SK-N-MC (cell line): Measurements from ENCODE around the gene BPIFB2.

Experiments
- DNase-seq: peaks from one replicate; pipeline ENCODE4 v3.0.0-alpha.2; 2011; ENCODE audit warnings: low read depth, low spot score
- H3K27ac ChIP-seq: fragments of 200-600 bp; sonication (generic); 2 replicates; pipeline ENCODE4 v1.5.1; 2016; ENCODE audit warnings: mixed run types
- H3K36me3 ChIP-seq: fragments of 200-600 bp; sonication (generic); 2 replicates; pipeline ENCODE4 v1.6.1; 2017; ENCODE audit warnings: antibody characterized with exemption, low read length, mixed read lengths; ENCODE audit not compliant: insufficient read depth
- H3K4me3 ChIP-seq: fragments of 200-600 bp; sonication (generic); 2 replicates; pipeline ENCODE4 v1.5.1; 2016
- H3K9ac ChIP-seq: fragments of 200-600 bp; sonication (generic); 2 replicates; pipeline ENCODE4 v1.8.0; 2017; ENCODE audit warnings: mixed run types, mixed read lengths; ENCODE audit not compliant: insufficient read length
- H3K9me3 ChIP-seq: fragments of 200-600 bp; sonication (generic); 2 replicates; pipeline ENCODE4 v1.6.1; 2017; ENCODE audit warnings: low read depth, mild to moderate bottlenecking, antibody characterized with exemption, low read length, moderate library complexity, mixed read lengths
- EZH2 ChIP-seq: fragments of 200-600 bp; sonication (generic); IDR thresholded peaks from one replicate; pipeline ENCODE4 v1.6.1; 2017; ENCODE audit warnings: antibody characterized with exemption
- FOXP2 ChIP-seq: optimal IDR thresholded peaks from 2 replicates; pipeline ENCODE3; 2011; ENCODE audit warnings: mild to moderate bottlenecking, moderate library complexity; ENCODE audit not compliant: insufficient read depth; ENCODE audit errors: extremely low read length, control extremely low read depth
- POLR2AphosphoS5 ChIP-seq: IDR thresholded peaks from 2 replicates; pipeline ENCODE4 v1.6.1; 2012; ENCODE audit warnings: mild to moderate bottlenecking, low read depth, low read length, borderline replicate concordance

The BPIFB2 gene

GRCh38 chr20:33000802-33001466 lies 6.6 kb upstream of the BPIFB2 start:
- no peaks in the 10 kb centered on the region for H3K36me3 ChIP-seq
- H3K9me3 ChIP-seq: no peaks in the 10 kb centered on the region
- no peak for TF ChIP-seq POLR2AphosphoS5
- no peak for TF ChIP-seq FOXP2
- no peak for TF ChIP-seq EZH2
- H3K4me3 ChIP-seq: no peak overlapping the region
- DNase-seq: no peak
- H3K9ac ChIP-seq: no peak overlapping the region
- H3K27ac ChIP-seq: no peak overlapping the region

GRCh38 chr20:33002087-33002808 lies 5.3 kb upstream of the BPIFB2 start:
- no peak for TF ChIP-seq FOXP2
- no peaks in the 10 kb centered on the region for H3K9me3 ChIP-seq
- H3K9ac ChIP-seq: no peak overlapping the region
- no peaks in the 10 kb centered on the region for H3K36me3 ChIP-seq
- no peak overlapping the region for H3K27ac ChIP-seq
- no peak for DNase-seq
- no peak overlapping the region for H3K4me3 ChIP-seq

- Histone ChIP-seq H3K9me3 (no peaks in the 10 kb centered on the region), H3K36me3 (no peaks in the 10 kb centered on the region), H3K4me3 (no peak within 1 kb of the TSS), H3K27ac (no peak within 1 kb of the TSS), H3K9ac (no peak within 1 kb of the TSS)
- DNase-seq: no peak
- TF ChIP-seq FOXP2 (no peak), EZH2 (no peak), POLR2AphosphoS5 (no peak)
Observed at GRCh38 chr20:33004141-33004751, 3.3 kb upstream of the BPIFB2 start, which contains the start of gene SUN5. Gene SUN5, minus strand, starts transcription at chr20:33004433. Its CDS starts 93 bp downstream, at chr20:33004340.

GRCh38 chr20:33005132-33005566 lies 2.4 kb upstream of the BPIFB2 start:
- no peak overlapping the region for H3K9ac ChIP-seq
- no peak overlapping the region for H3K4me3 ChIP-seq
- no peaks in the 10 kb centered on the region for H3K9me3 ChIP-seq
- no peak for TF ChIP-seq EZH2
- TF ChIP-seq FOXP2: no peak
- no peak for TF ChIP-seq POLR2AphosphoS5
- H3K36me3 ChIP-seq: no peaks in the 10 kb centered on the region
- H3K27ac ChIP-seq: no peak overlapping the region
- peak; percentile 8 for DNase-seq

- TF ChIP-seq FOXP2 (no peak), EZH2 (no peak), POLR2AphosphoS5 (no peak)
- Histone ChIP-seq H3K27ac (no peak overlapping the region), H3K36me3 (no peaks in the 10 kb centered on the region), H3K9me3 (no peaks in the 10 kb centered on the region), H3K4me3 (no peak overlapping the region), H3K9ac (no peak overlapping the region)
- DNase-seq: no peak
Observed at GRCh38 chr20:33005908-33006775, 1.4 kb upstream of the BPIFB2 start.

- TF ChIP-seq POLR2AphosphoS5 (no peak), EZH2 (no peak)
- Histone ChIP-seq H3K36me3 (no peaks in the 10 kb centered on the region), H3K4me3 (no peak overlapping the region), H3K9ac (no peak overlapping the region), H3K9me3 (no peaks in the 10 kb centered on the region), H3K27ac (no peak overlapping the region)
- no peak for DNase-seq
Observed at GRCh38 chr20:33006776-33007375, 628 bp upstream of the BPIFB2 start.

GRCh38 chr20:33008336-33009213 lies 1.1 kb downstream of the BPIFB2 start:
- H3K36me3 ChIP-seq: no peaks in the 10 kb centered on the region
- H3K27ac ChIP-seq: no peak overlapping the region
- H3K4me3 ChIP-seq: no peak overlapping the region
- no peak for DNase-seq
- no peak overlapping the region for H3K9ac ChIP-seq
- no peaks in the 10 kb centered on the region for H3K9me3 ChIP-seq
- TF ChIP-seq FOXP2: no peak
- no peak for TF ChIP-seq POLR2AphosphoS5
- TF ChIP-seq EZH2: no peak
